ENCODE measurements around the gene KRT23.

Gene KRT23

DNA sequence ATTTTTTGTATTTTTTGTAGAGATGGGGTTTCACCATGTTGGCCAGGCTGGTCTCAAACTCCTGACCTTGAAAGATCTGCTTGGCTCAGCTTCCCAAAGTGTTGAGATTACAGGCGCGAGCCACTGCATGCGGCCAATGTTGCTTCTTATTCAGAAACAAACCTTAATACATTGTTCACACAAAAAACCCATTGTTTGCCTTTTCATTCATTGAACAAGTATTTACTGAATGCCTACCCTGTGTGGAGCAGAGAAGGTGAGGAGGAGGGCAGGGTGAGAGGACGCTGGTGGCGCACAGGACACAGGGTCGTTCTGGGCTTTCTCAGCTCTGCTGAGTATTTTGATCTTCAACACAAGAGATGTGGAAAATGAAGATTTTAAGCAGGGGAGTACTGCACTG is 8.0 kb upstream of the KRT23 start:
- no peaks in the 10 kb centered on the region for H3K27me3 ChIP-seq (ENCODE audit: insufficient read depth, low read length, poor library complexity, severe bottlenecking)
- no peaks in the 10 kb centered on the region for H3F3A ChIP-seq (ENCODE audit: low read depth)
- H3K9ac ChIP-seq (ENCODE audit: low read depth, low read length, poor library complexity, severe bottlenecking): no peak overlapping the region
- no peak overlapping the region for H3K4me2 ChIP-seq (ENCODE audit: low read depth, low read length, poor library complexity, severe bottlenecking)
- H3K4me1 ChIP-seq (ENCODE audit: insufficient read depth, low read length, poor library complexity, severe bottlenecking): no peaks in the 10 kb centered on the region
- no peak overlapping the region for H3K4me3 ChIP-seq (ENCODE audit: low read length, poor library complexity, severe bottlenecking)
- H3K79me2 ChIP-seq (ENCODE audit: insufficient read depth, low read length): no peaks in the 10 kb centered on the region
- no peak for TF ChIP-seq EZH2phosphoT487 (IDR thresholded peaks at IDR 0.05; ENCODE audit: borderline replicate concordance)
- TF ChIP-seq, protein P1, sequence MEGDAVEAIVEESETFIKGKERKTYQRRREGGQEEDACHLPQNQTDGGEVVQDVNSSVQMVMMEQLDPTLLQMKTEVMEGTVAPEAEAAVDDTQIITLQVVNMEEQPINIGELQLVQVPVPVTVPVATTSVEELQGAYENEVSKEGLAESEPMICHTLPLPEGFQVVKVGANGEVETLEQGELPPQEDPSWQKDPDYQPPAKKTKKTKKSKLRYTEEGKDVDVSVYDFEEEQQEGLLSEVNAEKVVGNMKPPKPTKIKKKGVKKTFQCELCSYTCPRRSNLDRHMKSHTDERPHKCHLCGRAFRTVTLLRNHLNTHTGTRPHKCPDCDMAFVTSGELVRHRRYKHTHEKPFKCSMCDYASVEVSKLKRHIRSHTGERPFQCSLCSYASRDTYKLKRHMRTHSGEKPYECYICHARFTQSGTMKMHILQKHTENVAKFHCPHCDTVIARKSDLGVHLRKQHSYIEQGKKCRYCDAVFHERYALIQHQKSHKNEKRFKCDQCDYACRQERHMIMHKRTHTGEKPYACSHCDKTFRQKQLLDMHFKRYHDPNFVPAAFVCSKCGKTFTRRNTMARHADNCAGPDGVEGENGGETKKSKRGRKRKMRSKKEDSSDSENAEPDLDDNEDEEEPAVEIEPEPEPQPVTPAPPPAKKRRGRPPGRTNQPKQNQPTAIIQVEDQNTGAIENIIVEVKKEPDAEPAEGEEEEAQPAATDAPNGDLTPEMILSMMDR (conservative IDR thresholded peaks at IDR 0.05; ENCODE audit: low read length): no peak
- H4K20me1 ChIP-seq (ENCODE audit: insufficient read depth, low read length, poor library complexity, severe bottlenecking): no peaks in the 10 kb centered on the region
- no peaks in the 10 kb centered on the region for H3K9me3 ChIP-seq (ENCODE audit: insufficient read depth, low read depth, low read length)
- no peaks in the 10 kb centered on the region for H3K36me3 ChIP-seq (ENCODE audit: insufficient read depth, low read length)
- H2AFZ ChIP-seq (ENCODE audit: low read length): no peak overlapping the region
- H3K9me2 ChIP-seq (replicated peaks; ENCODE audit: low read depth, low read length): no peaks in the 10 kb centered on the region

DNA sequence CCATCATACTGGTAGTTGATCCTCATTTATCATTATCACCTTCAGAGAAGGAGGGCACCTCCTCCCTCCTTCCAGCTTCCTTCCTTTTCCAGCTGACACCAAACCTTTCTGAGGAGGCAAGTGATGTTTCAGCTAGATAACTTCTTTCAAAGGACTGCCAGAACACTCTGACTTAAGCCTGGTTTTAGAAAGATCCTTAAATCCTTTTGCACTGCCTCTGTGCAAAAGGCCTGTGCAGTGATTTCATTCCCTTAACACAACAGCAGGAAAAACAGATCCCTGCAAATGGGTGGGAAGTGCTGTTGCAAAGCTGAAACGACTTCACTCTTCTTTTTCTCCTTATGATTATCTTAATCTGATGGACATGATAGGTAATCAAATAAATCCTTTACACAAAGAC is 7.1 kb upstream of the KRT23 start:
- Histone ChIP-seq H3K9me2 (replicated peaks; ENCODE audit: low read depth, low read length) (no peaks in the 10 kb centered on the region), H3K4me1 (ENCODE audit: insufficient read depth, low read length, poor library complexity, severe bottlenecking) (no peaks in the 10 kb centered on the region), H3K9ac (ENCODE audit: low read depth, low read length, poor library complexity, severe bottlenecking) (no peak overlapping the region), H2AFZ (ENCODE audit: low read length) (no peak overlapping the region), H3K4me2 (ENCODE audit: low read depth, low read length, poor library complexity, severe bottlenecking) (no peak overlapping the region), H4K20me1 (ENCODE audit: insufficient read depth, low read length, poor library complexity, severe bottlenecking) (no peaks in the 10 kb centered on the region), H3K27me3 (ENCODE audit: insufficient read depth, low read length, poor library complexity, severe bottlenecking) (no peaks in the 10 kb centered on the region), H3F3A (ENCODE audit: low read depth) (no peaks in the 10 kb centered on the region), H3K9me3 (ENCODE audit: insufficient read depth, low read depth, low read length) (no peaks in the 10 kb centered on the region), H3K79me2 (ENCODE audit: insufficient read depth, low read length) (no peaks in the 10 kb centered on the region), H3K36me3 (ENCODE audit: insufficient read depth, low read length) (no peaks in the 10 kb centered on the region), H3K4me3 (ENCODE audit: low read length, poor library complexity, severe bottlenecking) (no peak overlapping the region)
- TF ChIP-seq, protein P1 (conservative IDR thresholded peaks at IDR 0.05; ENCODE audit: low read length): no peak
- TF ChIP-seq EZH2phosphoT487 (IDR thresholded peaks at IDR 0.05; ENCODE audit: borderline replicate concordance): no peak

DNA sequence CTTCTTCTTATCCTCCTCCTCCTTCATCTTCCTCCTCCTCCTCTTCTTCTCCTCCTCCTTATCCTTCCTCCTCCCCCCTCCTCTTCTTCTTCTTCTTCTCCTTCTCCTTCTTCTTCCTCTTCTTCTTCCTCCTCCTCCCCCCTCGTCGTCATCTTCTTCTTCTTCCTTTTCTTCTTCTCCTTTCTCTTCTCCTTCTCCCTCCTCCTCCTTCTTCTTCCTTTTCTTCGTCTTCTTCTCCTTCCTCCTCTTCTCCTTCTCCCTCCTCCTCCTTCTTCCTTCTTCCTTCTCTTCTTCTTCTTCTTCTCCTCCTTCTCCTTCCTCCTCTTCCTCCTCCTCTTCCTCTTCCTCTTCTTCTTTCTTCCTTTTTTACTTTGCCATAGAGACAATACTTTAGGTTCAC is 5.1 kb upstream of the KRT23 start:
- H3K79me2 ChIP-seq (ENCODE audit: insufficient read depth, low read length): no peaks in the 10 kb centered on the region
- no peak overlapping the region for H3K9ac ChIP-seq (ENCODE audit: low read depth, low read length, poor library complexity, severe bottlenecking)
- H2AFZ ChIP-seq (ENCODE audit: low read length): no peak overlapping the region
- H3K36me3 ChIP-seq (ENCODE audit: insufficient read depth, low read length): no peaks in the 10 kb centered on the region
- no peaks in the 10 kb centered on the region for H3K4me1 ChIP-seq (ENCODE audit: insufficient read depth, low read length, poor library complexity, severe bottlenecking)
- TF ChIP-seq EZH2phosphoT487 (IDR thresholded peaks at IDR 0.05; ENCODE audit: borderline replicate concordance): no peak
- TF ChIP-seq, protein P1 (conservative IDR thresholded peaks at IDR 0.05; ENCODE audit: low read length): no peak
- no peaks in the 10 kb centered on the region for H3K9me3 ChIP-seq (ENCODE audit: insufficient read depth, low read depth, low read length)
- no peaks in the 10 kb centered on the region for H4K20me1 ChIP-seq (ENCODE audit: insufficient read depth, low read length, poor library complexity, severe bottlenecking)
- H3K4me2 ChIP-seq (ENCODE audit: low read depth, low read length, poor library complexity, severe bottlenecking): no peak overlapping the region
- H3K4me3 ChIP-seq (ENCODE audit: low read length, poor library complexity, severe bottlenecking): no peak overlapping the region
- no peaks in the 10 kb centered on the region for H3K27me3 ChIP-seq (ENCODE audit: insufficient read depth, low read length, poor library complexity, severe bottlenecking)
- no peaks in the 10 kb centered on the region for H3K9me2 ChIP-seq (replicated peaks; ENCODE audit: low read depth, low read length)
- no peaks in the 10 kb centered on the region for H3F3A ChIP-seq (ENCODE audit: low read depth)
